Colon (tissue), 2 donors: ENCODE results near the gene BST1.
"Not testable (repeated sequence)": the region's sequence is repeated elsewhere in the genome, so short reads cannot be mapped to it uniquely, and the experiment has no call there.

Experiments
- FAIRE-seq: peaks from 2 replicates; lab custom pipeline; 2012; peaks lifted over from hg19 to GRCh38; lab: Jason Lieb, UNC
- donor health status: control.
- donor health status: control.

Gene BST1

GRCh38 chr4:15749001-15749400 is 46.1 kb downstream of the BST1 start:
- no peak for FAIRE-seq

DNA sequence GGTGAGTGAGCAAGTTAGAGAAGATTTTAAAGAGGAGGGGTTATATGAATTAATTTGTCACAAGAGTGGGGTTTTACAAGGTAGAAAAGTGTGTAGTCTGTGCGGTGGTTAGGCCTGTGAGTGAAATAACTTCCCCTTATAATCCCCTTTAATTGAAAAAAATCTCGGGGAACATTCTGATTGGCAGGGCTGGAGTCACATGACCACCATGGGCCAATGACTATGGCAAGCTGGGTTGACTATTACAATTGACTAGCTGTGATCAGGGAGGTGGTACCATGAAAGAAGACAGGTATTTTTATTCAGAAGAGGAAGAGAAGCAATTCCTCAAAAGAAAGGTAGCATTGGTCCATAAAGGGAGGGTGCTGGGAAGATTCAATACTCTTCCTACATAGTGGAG is 48.3 kb downstream of the BST1 start:
- no peak for FAIRE-seq

- no peak for FAIRE-seq
Observed at GRCh38 chr4:15753081-15753480, 50.2 kb downstream of the BST1 start.

- no peak for FAIRE-seq
Observed at GRCh38 chr4:15753786-15754185, 50.9 kb downstream of the BST1 start.

DNA sequence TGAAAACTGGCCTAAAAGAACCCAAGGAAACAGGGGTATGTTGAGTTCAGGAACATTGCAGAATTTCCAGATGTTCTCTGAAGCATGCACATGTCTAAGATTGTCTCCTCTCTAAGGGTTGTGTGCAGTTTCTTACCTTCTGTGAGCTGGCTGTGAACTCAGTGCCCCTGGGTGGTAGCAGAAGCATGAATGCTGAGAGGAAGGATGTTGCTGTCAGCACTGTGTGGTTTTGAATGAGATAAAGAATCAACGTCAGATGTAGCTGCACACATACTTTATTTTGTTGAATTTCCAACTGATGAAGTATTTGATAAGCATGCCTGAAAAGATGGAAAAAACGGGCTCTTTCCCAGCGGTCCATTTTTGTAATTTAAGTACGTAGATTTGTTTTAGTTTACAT is 51.5 kb downstream of the BST1 start:
- FAIRE-seq = no peak

DNA sequence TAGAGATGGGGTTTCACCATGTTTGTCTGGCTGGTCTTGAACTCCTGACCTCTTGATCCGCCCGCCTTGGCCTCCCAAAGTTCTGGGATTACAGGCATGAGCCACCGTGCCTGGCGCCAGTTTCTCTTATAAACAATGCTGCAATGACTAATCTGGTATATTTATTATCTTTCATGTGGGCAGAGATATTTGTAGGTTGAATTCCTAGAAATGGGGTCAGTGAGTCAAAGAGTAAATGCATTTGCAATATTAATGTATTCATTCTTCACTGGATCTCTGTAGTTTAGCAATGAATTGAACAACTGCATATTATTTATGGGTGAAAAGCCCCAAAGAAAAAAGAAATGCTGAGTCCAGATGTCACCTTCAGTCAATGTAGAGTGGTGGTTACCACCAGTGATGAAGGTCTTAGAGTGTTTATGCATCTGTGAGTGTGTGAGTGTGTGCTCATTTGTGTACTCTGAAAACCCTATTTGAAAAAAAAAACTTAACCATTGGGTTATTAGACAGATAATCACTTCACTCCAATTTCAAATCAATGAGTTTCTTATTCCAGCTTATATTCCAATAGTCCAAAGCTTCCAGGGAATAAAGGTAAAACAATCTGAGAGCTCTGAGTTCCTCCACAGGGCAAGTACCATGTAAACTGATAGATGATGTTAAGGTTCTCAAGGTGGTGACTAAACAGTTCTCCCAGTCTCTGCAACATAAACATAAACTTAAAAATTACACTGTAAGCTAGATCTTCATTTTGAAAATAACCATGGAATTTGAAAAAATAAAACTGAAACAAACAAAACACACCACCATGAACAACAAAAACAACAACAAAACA is 52.7 kb downstream of the BST1 start:
- FAIRE-seq = no peak

DNA sequence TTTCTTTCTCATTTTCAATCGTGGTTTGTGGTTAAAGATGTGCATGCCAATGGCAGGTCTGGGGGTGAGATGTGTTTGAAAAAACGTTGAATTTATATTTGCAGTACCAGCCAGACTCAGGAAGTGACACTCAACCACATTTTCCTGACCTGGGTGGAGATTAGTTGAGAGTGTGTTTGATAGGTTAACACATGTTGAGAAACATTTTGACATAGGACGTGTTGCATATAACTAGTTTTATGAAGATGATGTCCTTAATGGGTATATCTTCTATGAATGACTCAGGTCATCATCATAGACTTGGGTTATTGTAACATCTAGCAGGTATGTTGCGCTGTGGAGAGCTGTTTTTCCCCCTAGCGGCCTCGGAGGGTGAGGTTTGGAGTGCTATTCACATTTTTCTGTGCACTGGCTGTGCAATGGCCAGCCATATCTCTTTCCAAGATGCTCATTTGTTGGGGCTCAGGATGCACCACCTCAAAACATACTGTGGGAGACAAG is 53.5 kb downstream of the BST1 start:
- no peak for FAIRE-seq

DNA sequence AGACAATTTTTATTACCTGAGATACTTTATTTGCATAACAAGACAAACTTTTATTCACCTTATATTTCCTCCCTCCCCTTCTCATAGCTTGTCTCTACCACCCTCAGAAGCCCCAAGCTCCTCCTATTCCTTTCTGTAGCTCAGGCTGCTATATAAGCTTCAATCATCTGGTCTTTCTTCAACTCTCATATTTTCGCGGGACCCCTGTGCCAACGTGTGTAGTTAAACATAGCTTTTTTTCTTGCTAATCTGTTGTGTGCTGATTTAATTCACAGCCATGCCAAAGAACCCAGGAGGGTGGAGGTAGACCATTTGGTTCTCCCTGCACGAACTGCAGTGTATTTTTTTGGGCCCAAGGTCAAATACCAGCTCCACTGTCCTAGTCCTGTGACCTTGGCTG is 54.2 kb downstream of the BST1 start:
- FAIRE-seq = no peak

GRCh38 chr4:15758294-15758693 is 55.4 kb downstream of the BST1 start:
- no peak for FAIRE-seq

DNA sequence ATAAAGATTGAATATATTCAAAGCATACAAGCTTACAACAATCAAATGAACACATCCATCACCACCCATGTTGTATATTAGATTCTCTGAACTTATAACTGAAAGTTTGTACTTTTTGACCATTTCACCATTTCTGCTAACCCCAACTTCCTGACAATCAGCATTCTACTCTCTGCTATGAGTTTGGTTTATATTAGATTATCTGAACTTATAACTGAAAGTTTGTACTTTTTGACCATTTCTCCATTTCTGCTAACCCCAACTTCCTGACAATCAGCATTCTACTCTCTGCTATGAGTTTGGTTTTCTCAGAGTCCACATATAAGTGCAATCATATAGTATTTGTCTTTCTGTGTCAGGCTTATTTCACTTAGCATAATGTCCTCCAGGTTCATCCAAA is 59.6 kb downstream of the BST1 start:
- FAIRE-seq = not testable (repeated sequence)

DNA sequence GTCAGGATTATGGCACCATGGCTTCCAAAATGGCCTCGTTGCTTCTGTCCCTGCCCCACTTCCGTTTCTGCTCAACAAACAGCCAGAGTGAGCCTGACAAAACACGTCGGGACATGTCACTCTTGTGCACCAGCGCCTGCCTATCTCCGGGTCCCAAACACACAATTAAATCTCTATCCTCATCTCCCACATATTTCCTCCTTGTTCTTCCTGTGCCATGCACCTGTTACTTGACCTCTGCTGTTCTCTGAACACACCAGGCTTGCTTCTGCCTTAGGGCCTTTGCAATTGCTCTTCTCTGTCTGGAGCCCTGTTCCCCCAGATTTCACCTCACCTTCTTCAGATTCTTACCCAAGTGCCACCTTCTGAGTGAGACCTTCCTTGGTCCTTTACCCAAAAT is 62.5 kb downstream of the BST1 start:
- no peak for FAIRE-seq

- no peak for FAIRE-seq
Observed at GRCh38 chr4:15765910-15766697, 63.2 kb downstream of the BST1 start.

DNA sequence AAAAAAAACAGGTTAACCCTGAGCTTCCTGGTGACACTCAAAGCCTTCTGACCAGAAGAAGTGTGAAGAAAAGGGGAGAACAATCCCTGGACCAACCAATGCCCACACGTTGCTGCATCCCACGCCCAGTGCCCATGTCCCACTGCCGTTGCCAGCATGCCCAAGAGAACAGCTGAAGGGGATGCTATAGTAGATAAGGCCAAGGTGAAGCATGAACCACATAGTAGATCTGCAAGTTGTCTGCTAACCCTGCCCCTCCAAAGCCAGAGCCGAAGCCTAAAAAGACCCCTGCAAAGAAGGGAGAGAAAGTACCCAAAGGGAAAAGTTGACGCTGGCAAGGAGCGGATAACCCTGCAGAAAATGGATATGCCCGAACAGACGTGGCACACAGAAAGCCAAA is 64.0 kb downstream of the BST1 start:
- no peak for FAIRE-seq

DNA sequence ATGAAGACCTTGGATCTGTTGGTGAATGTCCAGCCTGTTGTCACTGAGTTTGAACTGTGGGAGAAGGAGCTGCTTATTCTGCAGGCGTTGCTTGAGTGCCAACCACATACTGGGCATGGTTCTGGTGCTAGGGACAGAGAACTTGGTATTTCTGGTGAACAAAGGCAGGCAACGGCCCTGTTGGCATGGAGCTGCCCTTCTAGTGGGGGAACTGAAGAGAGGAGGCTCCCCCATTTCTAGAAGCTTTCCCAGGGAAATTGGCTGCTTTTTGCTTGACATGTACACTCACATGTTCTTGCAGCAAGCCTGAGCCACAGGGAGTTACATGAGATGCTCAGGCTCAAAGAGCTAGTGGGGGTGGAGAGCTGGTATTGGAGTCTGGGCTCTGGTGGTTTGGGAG is 66.3 kb downstream of the BST1 start:
- FAIRE-seq = no peak

GRCh38 chr4:15771216-15772058 is 68.6 kb downstream of the BST1 start:
- no peak for FAIRE-seq

DNA sequence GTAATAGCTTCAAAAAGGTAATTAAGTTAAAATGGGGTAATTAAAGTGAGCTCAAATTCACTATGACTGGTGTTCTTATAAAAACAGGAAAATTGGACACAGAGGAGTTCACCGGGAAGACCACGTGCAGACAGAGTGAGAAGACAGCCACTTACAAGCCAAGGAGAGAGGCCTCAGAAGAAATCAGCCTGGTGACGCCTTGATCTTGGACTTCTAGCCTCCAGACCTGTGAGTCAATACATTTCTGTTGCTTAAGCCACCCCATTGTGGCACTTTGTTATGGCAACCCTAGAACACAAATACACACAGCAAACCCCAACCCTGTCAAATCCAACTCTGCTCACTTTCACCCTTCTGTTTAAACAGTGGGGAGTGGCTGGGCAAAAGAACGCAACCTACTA is 71.2 kb downstream of the BST1 start:
- FAIRE-seq = no peak

DNA sequence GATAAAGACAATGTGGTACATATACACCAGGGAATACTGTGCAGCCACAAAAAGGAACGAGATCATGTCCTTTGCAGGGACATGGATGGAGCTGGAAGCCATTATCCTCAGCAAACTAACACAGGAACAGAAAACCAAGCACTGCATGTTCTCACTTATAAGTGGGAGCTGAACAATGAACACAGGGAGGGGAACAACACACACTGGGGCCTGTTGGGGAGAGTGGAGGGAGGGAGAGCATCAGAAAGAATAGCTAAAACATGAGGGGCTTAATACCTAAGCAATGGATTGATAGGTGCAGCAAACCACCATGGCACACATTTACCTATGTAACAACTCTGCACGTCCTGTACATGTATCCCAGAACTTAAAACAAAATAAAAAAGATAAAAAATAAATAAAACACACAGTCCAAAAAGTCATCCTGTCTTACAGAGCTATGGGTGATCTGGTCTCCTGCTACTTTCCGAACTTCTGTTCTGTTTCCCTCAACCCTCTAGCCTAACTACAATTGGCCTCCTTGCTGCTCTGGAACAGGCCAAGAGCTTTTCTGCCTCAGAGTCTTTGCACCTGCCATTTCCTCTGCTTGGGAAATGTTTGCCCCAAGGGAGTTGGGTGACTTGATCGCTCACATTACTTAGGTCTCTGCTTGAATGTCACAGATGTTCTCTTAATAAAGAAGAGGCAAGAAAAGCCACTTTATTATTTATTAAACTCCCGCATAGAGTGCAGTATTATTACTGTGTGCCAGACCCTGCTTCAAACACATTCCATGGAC is 74.2 kb downstream of the BST1 start:
- no peak for FAIRE-seq

DNA sequence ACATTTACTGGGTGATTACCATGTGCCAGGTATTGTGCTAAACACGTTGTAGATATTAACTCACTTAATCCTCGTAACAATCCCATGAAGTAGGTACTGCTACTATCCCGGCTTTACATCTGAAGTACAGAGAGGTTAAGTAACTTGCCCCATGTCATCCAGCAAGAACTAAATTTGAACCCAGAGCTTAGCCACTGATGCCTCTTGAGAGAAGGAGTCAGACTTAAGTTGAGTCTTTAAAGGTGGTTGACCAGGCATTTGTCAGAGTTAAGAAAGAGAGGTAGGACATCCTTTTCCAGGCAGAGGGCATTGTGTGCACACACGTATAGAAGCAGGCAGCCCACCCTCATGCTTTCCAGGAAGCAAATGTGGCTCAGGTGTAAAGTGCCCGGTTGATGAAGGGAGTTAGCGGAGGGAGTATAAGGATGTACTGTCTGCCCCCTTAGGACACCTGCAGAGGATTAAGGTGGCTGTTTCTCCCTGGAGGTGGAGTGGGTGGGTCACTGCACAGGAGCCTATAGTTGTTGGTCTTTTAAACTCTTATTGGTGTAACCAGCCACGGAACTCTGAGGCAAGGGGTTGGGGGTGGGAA is 74.9 kb downstream of the BST1 start:
- FAIRE-seq = no peak

- no peak for FAIRE-seq
Observed at GRCh38 chr4:15778289-15779241, 75.7 kb downstream of the BST1 start, which contains the start of gene CD38. Gene CD38 (plus strand): TSS chr4:15778328. CDS start chr4:15778415, 87 bp downstream.

DNA sequence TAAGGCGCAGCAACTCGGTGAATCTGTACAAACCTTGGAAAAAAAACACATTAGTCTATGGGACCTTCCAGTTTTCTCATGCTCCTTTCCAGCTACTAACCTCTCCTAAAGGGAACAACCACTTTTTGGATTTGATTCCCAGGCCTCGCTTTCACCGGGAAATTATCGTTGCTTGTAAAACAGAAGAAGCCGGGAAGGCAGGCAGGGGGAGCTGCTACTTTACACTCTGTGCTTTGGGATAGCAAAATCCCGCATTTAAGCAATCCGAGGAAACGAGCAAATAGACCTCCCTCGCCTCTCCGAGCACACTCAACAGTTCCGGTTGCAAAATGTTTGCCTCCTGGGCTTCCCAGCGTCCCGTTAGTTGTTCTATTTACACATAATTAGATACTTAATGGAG is 76.4 kb downstream of the BST1 start:
- no peak for FAIRE-seq
